Activated CD4-positive, alpha-beta T cell treated with anti-CD3 and anti-CD28 coated beads, Interleukin-2, amount 50 U/mL, for 4 hours (primary cell): ENCODE measurements around the gene IRF2.
"Not testable (repeated sequence)": the region's sequence is repeated elsewhere in the genome, so short reads cannot be mapped to it uniquely, and the experiment has no call there.

ENCODE experiments used
- DNase-seq, 2 experiments: peaks; one replicate each; pipeline ENCODE4 v3.0.0-alpha.2; 2020

The IRF2 gene

GRCh38 chr4:184343502-184344177 is 130.7 kb downstream of the IRF2 start:
- peak; percentile 19 to 21 for DNase-seq

GRCh38 chr4:184342857-184343237 is 131.5 kb downstream of the IRF2 start:
- not testable (repeated sequence) for DNase-seq

DNA sequence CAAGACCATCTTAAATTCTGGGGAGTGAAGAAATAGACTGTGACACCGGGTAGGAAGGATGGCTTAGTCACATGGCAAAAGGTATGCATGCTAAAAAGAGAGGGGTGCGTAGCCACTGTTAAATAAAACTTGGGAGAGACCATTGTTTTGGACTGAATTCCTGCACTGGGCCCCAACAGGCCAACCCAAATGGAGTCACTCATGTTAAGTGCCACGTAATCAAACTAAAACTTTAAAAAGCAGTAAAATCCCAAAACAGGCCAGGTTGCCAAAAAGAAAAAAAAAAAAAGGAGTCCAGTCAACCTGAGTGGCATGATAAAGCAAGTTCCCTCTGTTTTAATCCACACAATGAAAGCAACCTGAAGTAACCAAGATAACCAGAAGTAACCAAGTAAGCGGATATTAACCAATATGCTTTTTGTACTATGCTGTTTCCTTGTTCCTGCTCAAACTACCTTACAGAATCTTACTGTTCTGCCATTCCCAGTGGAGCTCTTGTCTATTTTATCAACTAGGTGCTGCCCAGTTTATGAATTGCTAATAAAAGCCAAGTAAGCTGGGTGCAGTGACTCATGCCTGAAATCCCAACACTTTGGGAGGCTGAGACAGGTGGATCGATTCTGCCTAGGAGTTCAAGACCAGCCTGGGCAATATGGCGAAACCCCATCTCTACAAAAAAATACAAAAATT is 132.0 kb downstream of the IRF2 start:
- no peak for DNase-seq

GRCh38 chr4:184339398-184340193 is 134.8 kb downstream of the IRF2 start:
- not testable (repeated sequence) for DNase-seq

- DNase-seq, result no peak
Measured at GRCh38 chr4:184337907-184338306, 136.4 kb downstream of the IRF2 start.
